ENCODE results near the gene ZNF90.
"Not testable (repeated sequence)": the region's sequence is repeated elsewhere in the genome, so short reads cannot be mapped to it uniquely, and the experiment has no call there.

DNA sequence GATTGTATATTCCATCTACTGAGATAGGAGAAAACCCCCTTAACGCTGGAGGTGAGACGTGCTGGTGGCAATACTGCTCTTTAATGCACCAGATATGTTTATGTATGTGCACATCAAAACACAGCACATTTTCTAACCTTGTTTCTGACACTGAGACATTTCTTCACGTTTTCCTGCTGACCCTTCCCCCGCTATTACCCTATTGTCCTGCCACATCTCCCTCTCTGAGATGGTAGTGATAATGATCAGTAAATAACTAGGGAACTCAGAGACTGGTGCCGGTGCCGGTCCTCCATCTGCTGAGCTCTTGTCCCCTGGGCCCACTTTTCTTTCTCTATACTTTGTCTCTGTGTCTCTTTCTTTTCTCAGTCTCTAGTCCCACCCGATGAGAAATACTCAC lies 5.1 kb downstream of the ZNF90 start:
- TF ChIP-seq, protein P1, sequence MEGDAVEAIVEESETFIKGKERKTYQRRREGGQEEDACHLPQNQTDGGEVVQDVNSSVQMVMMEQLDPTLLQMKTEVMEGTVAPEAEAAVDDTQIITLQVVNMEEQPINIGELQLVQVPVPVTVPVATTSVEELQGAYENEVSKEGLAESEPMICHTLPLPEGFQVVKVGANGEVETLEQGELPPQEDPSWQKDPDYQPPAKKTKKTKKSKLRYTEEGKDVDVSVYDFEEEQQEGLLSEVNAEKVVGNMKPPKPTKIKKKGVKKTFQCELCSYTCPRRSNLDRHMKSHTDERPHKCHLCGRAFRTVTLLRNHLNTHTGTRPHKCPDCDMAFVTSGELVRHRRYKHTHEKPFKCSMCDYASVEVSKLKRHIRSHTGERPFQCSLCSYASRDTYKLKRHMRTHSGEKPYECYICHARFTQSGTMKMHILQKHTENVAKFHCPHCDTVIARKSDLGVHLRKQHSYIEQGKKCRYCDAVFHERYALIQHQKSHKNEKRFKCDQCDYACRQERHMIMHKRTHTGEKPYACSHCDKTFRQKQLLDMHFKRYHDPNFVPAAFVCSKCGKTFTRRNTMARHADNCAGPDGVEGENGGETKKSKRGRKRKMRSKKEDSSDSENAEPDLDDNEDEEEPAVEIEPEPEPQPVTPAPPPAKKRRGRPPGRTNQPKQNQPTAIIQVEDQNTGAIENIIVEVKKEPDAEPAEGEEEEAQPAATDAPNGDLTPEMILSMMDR (IDR thresholded peaks at IDR 0.05), result not testable (repeated sequence)
- not testable (repeated sequence) for TF ChIP-seq EZH2 (IDR thresholded peaks at IDR 0.05; ENCODE audit: borderline replicate concordance, insufficient read depth, low read depth, low read length, poor library complexity, severe bottlenecking)

Data from B cell (primary cell).